ENCODE data around the gene DGUOK. TPM values are rescaled to one million over a fixed set of nuclear protein-coding genes. Genes with fewer than 3 reads are reported as not detected.

Gene DGUOK
- total and polyA plus RNA-seq, 8 donors, result 1.7 to 91.3 (median 33.8) TPM; not detected in 1

- Histone ChIP-seq H3K4me3 (no peak overlapping the region), H3K9me3 (no peaks in the 10 kb centered on the region), H3K27ac (no peak overlapping the region), H3K27me3 (no peaks in the 10 kb centered on the region), H3K4me1 (no peaks in the 10 kb centered on the region), H3K36me3 (peaks cover 0 to 86% (median 23%) of the 10 kb centered on the region in 4 donors)
- TF ChIP-seq, protein P1, sequence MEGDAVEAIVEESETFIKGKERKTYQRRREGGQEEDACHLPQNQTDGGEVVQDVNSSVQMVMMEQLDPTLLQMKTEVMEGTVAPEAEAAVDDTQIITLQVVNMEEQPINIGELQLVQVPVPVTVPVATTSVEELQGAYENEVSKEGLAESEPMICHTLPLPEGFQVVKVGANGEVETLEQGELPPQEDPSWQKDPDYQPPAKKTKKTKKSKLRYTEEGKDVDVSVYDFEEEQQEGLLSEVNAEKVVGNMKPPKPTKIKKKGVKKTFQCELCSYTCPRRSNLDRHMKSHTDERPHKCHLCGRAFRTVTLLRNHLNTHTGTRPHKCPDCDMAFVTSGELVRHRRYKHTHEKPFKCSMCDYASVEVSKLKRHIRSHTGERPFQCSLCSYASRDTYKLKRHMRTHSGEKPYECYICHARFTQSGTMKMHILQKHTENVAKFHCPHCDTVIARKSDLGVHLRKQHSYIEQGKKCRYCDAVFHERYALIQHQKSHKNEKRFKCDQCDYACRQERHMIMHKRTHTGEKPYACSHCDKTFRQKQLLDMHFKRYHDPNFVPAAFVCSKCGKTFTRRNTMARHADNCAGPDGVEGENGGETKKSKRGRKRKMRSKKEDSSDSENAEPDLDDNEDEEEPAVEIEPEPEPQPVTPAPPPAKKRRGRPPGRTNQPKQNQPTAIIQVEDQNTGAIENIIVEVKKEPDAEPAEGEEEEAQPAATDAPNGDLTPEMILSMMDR (IDR thresholded peaks at IDR 0.05), result no peak
- TF ChIP-seq POLR2A (IDR thresholded peaks at IDR 0.05), result no peak
- no peak for TF ChIP-seq EP300 (IDR thresholded peaks at IDR 0.05)
- TF ChIP-seq POLR2AphosphoS5 (IDR thresholded peaks at IDR 0.05), result no peak
- no peak for DNase-seq
- intact Hi-C loops (cut with DNase I; ENCODE audit: low total_unique reads), result no loop called here
- 87 to 95% (median 94%) methylated on average over 5 of the region's 5 CpGs for WGBS, 5 donors
These were observed 11.2 kb upstream of the DGUOK start for GRCh38 chr2:73915437-73915993.

DNA sequence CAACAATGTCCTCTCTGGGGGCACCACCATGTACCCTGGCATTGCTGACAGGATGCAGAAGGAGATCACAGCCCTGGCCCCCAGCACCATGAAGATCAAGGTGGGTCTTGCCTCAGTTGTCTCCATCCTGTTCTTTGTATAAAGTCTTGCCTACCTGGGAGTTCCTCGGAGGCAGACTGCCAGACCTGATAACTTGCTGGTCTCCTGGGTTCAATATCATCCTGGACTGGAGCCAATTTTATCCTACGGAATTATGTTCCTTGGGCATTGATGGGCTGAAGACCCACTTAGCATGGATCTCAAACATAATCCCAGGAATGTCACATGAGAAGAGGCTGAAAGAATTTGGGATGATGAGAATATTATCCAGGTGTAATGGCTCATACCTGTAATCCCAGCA is 10.0 kb upstream of the DGUOK start:
- 28 to 77% (median 38%) methylated on average over 2 of the region's 2 CpGs for WGBS, 5 donors
- no peak overlapping the region for H3K27ac ChIP-seq
- no peaks in the 10 kb centered on the region for H3K9me3 ChIP-seq
- TF ChIP-seq EP300 (IDR thresholded peaks at IDR 0.05) (no peak), POLR2AphosphoS5 (IDR thresholded peaks at IDR 0.05) (no peak), POLR2A (IDR thresholded peaks at IDR 0.05) (no peak)
- TF ChIP-seq, protein P1 (IDR thresholded peaks at IDR 0.05), result no peak
- H3K27me3 ChIP-seq, result no peaks in the 10 kb centered on the region
- DNase-seq, result no peak
- peaks cover 0 to 76% (median 23%) of the 10 kb centered on the region in 4 donors for H3K36me3 ChIP-seq
- H3K4me1 ChIP-seq, result peaks cover 0 to 5% (median 0%) of the 10 kb centered on the region in 4 donors
- intact Hi-C loops (cut with DNase I; ENCODE audit: low total_unique reads), result no loop called here
- no peak overlapping the region for H3K4me3 ChIP-seq

DNA sequence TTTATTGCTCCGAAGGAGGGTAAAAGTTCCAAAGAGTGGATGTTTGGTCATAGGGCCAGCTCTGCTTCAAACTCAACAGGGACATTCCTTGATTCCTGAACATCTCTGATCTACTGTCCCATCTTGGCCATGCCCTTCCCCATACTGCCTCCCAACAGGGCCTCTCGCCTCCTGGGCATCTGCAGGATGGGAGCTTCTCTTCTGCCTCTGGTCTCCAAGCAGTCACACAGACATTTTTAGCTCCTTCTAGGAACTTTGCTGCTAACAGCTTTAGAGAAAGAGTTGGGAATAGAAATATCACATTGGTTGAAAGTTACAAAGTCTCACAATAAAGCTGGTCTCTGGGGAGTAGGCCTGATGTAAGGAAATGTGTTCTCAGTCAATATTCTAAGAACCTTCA is 9.4 kb upstream of the DGUOK start:
- Histone ChIP-seq H3K9me3 (no peaks in the 10 kb centered on the region), H3K4me1 (peaks cover 0 to 5% (median 0%) of the 10 kb centered on the region in 4 donors), H3K4me3 (no peak overlapping the region), H3K27ac (no peak overlapping the region), H3K36me3 (peaks cover 0 to 70% (median 23%) of the 10 kb centered on the region in 4 donors), H3K27me3 (no peaks in the 10 kb centered on the region)
- TF ChIP-seq POLR2A (IDR thresholded peaks at IDR 0.05), result no peak
- TF ChIP-seq EP300 (IDR thresholded peaks at IDR 0.05), result no peak
- TF ChIP-seq, protein P1 (IDR thresholded peaks at IDR 0.05), result no peak
- TF ChIP-seq POLR2AphosphoS5 (IDR thresholded peaks at IDR 0.05), result no peak
- intact Hi-C loops (cut with DNase I; ENCODE audit: low total_unique reads), result no loop called here
- no peak for DNase-seq
- 43 to 94% (median 49%) methylated on average over 2 of the region's 2 CpGs for WGBS, 5 donors

DNA sequence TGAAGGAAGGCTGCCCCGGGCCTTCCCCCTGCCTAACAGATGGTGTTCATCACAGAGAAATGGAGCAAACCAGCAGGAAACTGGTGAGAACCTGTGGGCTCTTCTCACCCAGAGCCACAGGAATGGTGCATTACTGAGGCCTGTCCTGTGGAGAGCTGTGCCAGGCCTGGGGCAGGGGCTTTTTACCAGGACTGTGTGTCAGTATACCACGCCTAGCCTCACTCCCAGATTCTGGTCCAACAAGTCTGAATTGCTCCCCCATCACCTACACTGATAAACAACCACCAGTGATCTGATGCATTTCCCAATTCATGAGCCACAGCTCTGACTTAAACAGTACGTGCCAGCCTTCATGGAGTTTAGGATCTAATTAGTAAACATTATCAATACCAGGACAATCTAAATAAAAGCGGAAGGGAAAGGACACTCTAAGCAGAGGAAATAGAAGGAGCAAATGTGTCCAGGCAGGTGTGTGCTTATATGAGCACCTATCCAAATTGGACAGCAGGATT is 8.9 kb upstream of the DGUOK start:
- no peak for DNase-seq
- no peaks in the 10 kb centered on the region for H3K9me3 ChIP-seq
- H3K27ac ChIP-seq, result no peak overlapping the region
- intact Hi-C loops (cut with DNase I; ENCODE audit: low total_unique reads), result no loop called here
- H3K27me3 ChIP-seq, result no peaks in the 10 kb centered on the region
- H3K4me1 ChIP-seq, result peaks cover 0 to 5% (median 0%) of the 10 kb centered on the region in 4 donors
- 68 to 75% (median 74%) methylated on average over 4 of the region's 4 CpGs for WGBS, 5 donors
- H3K36me3 ChIP-seq, result peaks cover 0 to 66% (median 23%) of the 10 kb centered on the region in 4 donors
- no peak overlapping the region for H3K4me3 ChIP-seq
- TF ChIP-seq POLR2A (IDR thresholded peaks at IDR 0.05), result no peak
- TF ChIP-seq, protein P1 (IDR thresholded peaks at IDR 0.05), result no peak
- no peak for TF ChIP-seq POLR2AphosphoS5 (IDR thresholded peaks at IDR 0.05)
- no peak for TF ChIP-seq EP300 (IDR thresholded peaks at IDR 0.05)
